ENCODE data around the gene MEX3B.

The MEX3B gene

GRCh38 chr15:82021992-82022391, 23.8 kb downstream of the MEX3B start:
- Histone ChIP-seq H3K9me2 (replicated peaks; ENCODE audit: insufficient read depth, low read length) (no peaks in the 10 kb centered on the region), H3K27ac (ENCODE audit: low read length) (no peak overlapping the region), H3K27me3 (replicated peaks; ENCODE audit: insufficient read depth, low read length) (no peaks in the 10 kb centered on the region), H2AFZ (ENCODE audit: low read length) (no peak overlapping the region), H3K4me3 (ENCODE audit: low read length) (no peak overlapping the region), H3K36me3 (replicated peaks; ENCODE audit: insufficient read depth, low read length) (no peaks in the 10 kb centered on the region), H4K20me1 (ENCODE audit: insufficient read depth, low read length) (no peaks in the 10 kb centered on the region), H3K9ac (ENCODE audit: low read length) (no peak overlapping the region), H3K79me2 (ENCODE audit: low read length) (no peaks in the 10 kb centered on the region), H3K9me3 (replicated peaks; ENCODE audit: insufficient read depth, low read length) (no peaks in the 10 kb centered on the region), H3F3A (ENCODE audit: insufficient read depth, low read length) (no peaks in the 10 kb centered on the region), H3K4me1 (ENCODE audit: low read length) (no peaks in the 10 kb centered on the region), H3K4me2 (ENCODE audit: low read depth, low read length) (no peak overlapping the region)
- no peak for DNase-seq
- TF ChIP-seq EZH2 (optimal IDR thresholded peaks at IDR 0.05; ENCODE audit: low read depth, low read length) (no peak), EZH2phosphoT487 (IDR thresholded peaks at IDR 0.05; ENCODE audit: low read length) (no peak)
- TF ChIP-seq, protein P1, sequence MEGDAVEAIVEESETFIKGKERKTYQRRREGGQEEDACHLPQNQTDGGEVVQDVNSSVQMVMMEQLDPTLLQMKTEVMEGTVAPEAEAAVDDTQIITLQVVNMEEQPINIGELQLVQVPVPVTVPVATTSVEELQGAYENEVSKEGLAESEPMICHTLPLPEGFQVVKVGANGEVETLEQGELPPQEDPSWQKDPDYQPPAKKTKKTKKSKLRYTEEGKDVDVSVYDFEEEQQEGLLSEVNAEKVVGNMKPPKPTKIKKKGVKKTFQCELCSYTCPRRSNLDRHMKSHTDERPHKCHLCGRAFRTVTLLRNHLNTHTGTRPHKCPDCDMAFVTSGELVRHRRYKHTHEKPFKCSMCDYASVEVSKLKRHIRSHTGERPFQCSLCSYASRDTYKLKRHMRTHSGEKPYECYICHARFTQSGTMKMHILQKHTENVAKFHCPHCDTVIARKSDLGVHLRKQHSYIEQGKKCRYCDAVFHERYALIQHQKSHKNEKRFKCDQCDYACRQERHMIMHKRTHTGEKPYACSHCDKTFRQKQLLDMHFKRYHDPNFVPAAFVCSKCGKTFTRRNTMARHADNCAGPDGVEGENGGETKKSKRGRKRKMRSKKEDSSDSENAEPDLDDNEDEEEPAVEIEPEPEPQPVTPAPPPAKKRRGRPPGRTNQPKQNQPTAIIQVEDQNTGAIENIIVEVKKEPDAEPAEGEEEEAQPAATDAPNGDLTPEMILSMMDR (IDR thresholded peaks at IDR 0.05; ENCODE audit: low read length), result no peak

- H3K27me3 ChIP-seq (replicated peaks; ENCODE audit: insufficient read depth, low read length), result no peaks in the 10 kb centered on the region
- no peaks in the 10 kb centered on the region for H3K79me2 ChIP-seq (ENCODE audit: low read length)
- H3K4me1 ChIP-seq (ENCODE audit: low read length), result no peaks in the 10 kb centered on the region
- TF ChIP-seq EZH2 (optimal IDR thresholded peaks at IDR 0.05; ENCODE audit: low read depth, low read length) (no peak), EZH2phosphoT487 (IDR thresholded peaks at IDR 0.05; ENCODE audit: low read length) (no peak)
- TF ChIP-seq, protein P1 (IDR thresholded peaks at IDR 0.05; ENCODE audit: low read length), result no peak
- no peak overlapping the region for H3K4me3 ChIP-seq (ENCODE audit: low read length)
- no peak overlapping the region for H2AFZ ChIP-seq (ENCODE audit: low read length)
- H3K9me2 ChIP-seq (replicated peaks; ENCODE audit: insufficient read depth, low read length), result no peaks in the 10 kb centered on the region
- no peak overlapping the region for H3K27ac ChIP-seq (ENCODE audit: low read length)
- DNase-seq, result no peak
- no peaks in the 10 kb centered on the region for H3K36me3 ChIP-seq (replicated peaks; ENCODE audit: insufficient read depth, low read length)
- H4K20me1 ChIP-seq (ENCODE audit: insufficient read depth, low read length), result no peaks in the 10 kb centered on the region
- H3K9me3 ChIP-seq (replicated peaks; ENCODE audit: insufficient read depth, low read length), result no peaks in the 10 kb centered on the region
- no peak overlapping the region for H3K4me2 ChIP-seq (ENCODE audit: low read depth, low read length)
- no peaks in the 10 kb centered on the region for H3F3A ChIP-seq (ENCODE audit: insufficient read depth, low read length)
- H3K9ac ChIP-seq (ENCODE audit: low read length), result no peak overlapping the region
Observed at GRCh38 chr15:82020625-82021394, 25.0 kb downstream of the MEX3B start.

DNA sequence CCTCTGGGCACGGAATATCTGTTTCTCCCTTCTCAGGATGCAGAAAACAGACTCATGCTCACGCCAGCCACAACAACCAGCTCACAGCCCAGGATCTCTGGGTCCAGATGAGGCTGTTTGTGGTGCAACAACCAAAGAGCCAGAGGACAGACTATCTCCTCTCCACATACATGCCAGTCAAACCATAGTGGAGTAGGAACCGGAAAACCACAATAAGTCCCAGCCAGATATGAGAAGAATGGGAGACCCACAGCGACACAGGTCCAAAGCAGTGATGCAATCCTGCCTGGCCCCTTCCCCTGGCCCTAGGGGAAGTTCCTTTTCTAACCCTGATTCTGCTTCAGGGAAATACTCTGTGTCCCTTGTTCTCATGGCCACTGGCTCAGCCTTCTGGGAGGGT, 27.6 kb downstream of the MEX3B start:
- no peak overlapping the region for H3K27ac ChIP-seq (ENCODE audit: low read length)
- H3K36me3 ChIP-seq (replicated peaks; ENCODE audit: insufficient read depth, low read length), result no peaks in the 10 kb centered on the region
- H3K27me3 ChIP-seq (replicated peaks; ENCODE audit: insufficient read depth, low read length), result no peaks in the 10 kb centered on the region
- no peak overlapping the region for H2AFZ ChIP-seq (ENCODE audit: low read length)
- no peaks in the 10 kb centered on the region for H3K9me3 ChIP-seq (replicated peaks; ENCODE audit: insufficient read depth, low read length)
- H3K4me3 ChIP-seq (ENCODE audit: low read length), result no peak overlapping the region
- no peaks in the 10 kb centered on the region for H3K79me2 ChIP-seq (ENCODE audit: low read length)
- H3K9me2 ChIP-seq (replicated peaks; ENCODE audit: insufficient read depth, low read length), result no peaks in the 10 kb centered on the region
- no peak for DNase-seq
- no peaks in the 10 kb centered on the region for H4K20me1 ChIP-seq (ENCODE audit: insufficient read depth, low read length)
- H3F3A ChIP-seq (ENCODE audit: insufficient read depth, low read length), result no peaks in the 10 kb centered on the region
- no peak for TF ChIP-seq EZH2phosphoT487 (IDR thresholded peaks at IDR 0.05; ENCODE audit: low read length)
- TF ChIP-seq, protein P1 (IDR thresholded peaks at IDR 0.05; ENCODE audit: low read length), result no peak
- TF ChIP-seq EZH2 (optimal IDR thresholded peaks at IDR 0.05; ENCODE audit: low read depth, low read length), result no peak
- no peak overlapping the region for H3K9ac ChIP-seq (ENCODE audit: low read length)
- no peak overlapping the region for H3K4me2 ChIP-seq (ENCODE audit: low read depth, low read length)
- H3K4me1 ChIP-seq (ENCODE audit: low read length), result no peaks in the 10 kb centered on the region
